ENCODE data around the gene FOXD2. TPM values are rescaled to one million over a fixed set of nuclear protein-coding genes. Genes with fewer than 3 reads are reported as not detected.

Gene FOXD2
- total RNA-seq, 2 donors from 2014 or later, result 0.19 to 0.37 TPM

- DNase-seq (ENCODE audit: low spot score), result no peak
- intact Hi-C loops (cut with DNase I), result no loop called here
These were observed 48.0 kb downstream of the FOXD2 start for GRCh38 chr1:47485817-47486216.

GRCh38 chr1:47487332-47487731 is 49.5 kb downstream of the FOXD2 start:
- intact Hi-C loops (cut with DNase I), result no loop called here
- no peak for DNase-seq (ENCODE audit: low spot score)

GRCh38 chr1:47487850-47488450 is 50.1 kb downstream of the FOXD2 start:
- DNase-seq (ENCODE audit: low spot score), result no peak
- intact Hi-C loops (cut with DNase I), result no loop called here

Other genes starting within 250 kb of the FOXD2 start
- gene PDZK1IP1, start 248.0 kb upstream of the FOXD2 start, total RNA-seq, result 1 to 10 TPM in 1 of 2 donors, under 1 TPM in 1; 0.76 to 1.0 TPM
- gene TAL1, start 205.8 kb upstream of the FOXD2 start, total RNA-seq, result 1 to 10 TPM; 5.3 to 8.7 TPM
- gene STIL, start 123.9 kb upstream of the FOXD2 start, total RNA-seq, result 1 to 10 TPM in 1 of 2 donors, under 1 TPM in 1; 0.86 to 1.1 TPM
- 100 to 1,000 TPM; 109 to 127 TPM for gene CMPK1, start 104.3 kb upstream of the FOXD2 start, total RNA-seq
- gene FOXE3, start 21.8 kb upstream of the FOXD2 start, total RNA-seq, result under 1 TPM in 1 of 2 donors, not detected in 1; 0.10 TPM

Measured in posterior vena cava (tissue), 2 donors.